ENCODE data around the gene SSH2.

DNA sequence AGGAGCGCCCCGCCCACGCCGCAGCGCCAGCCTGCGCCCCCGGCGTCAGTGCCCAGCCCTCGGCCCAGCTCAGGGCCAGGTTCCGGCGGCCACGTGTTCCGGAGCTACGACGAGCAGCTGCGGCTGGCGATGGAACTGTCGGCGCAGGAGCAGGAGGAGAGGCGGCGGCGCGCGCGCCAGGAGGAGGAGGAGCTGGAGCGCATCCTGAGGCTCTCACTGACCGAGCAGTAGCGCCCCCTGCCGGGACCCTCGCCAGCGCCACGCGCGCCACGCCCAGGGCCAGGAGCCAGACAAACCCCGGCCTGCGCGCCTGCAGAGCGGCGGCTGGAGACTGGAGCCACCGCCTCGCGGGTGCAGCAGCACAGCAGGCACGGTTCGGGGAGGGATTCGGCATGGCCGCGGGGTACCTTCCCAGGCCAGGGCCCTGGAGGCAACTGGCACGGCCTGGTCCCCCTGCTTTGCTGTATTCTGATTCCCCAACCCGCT, 316.6 kb downstream of the SSH2 start:
- no peak for TF ChIP-seq GATA2 (IDR thresholded peaks at IDR 0.05; ENCODE audit: low read depth, low read length)
- TF ChIP-seq GATA3 (IDR thresholded peaks at IDR 0.05; ENCODE audit: low read depth, low read length) = no peak
